Measurements from ENCODE around the gene CCL2.

Gene CCL2

GRCh38 chr17:34285286-34285792, 30.3 kb downstream of the CCL2 start, which contains the start of gene CCL11:
CCL11 (plus strand) TSS chr17:34285742; CDS start chr17:34285809, 67 bp downstream.
- TF ChIP-seq, protein P1, sequence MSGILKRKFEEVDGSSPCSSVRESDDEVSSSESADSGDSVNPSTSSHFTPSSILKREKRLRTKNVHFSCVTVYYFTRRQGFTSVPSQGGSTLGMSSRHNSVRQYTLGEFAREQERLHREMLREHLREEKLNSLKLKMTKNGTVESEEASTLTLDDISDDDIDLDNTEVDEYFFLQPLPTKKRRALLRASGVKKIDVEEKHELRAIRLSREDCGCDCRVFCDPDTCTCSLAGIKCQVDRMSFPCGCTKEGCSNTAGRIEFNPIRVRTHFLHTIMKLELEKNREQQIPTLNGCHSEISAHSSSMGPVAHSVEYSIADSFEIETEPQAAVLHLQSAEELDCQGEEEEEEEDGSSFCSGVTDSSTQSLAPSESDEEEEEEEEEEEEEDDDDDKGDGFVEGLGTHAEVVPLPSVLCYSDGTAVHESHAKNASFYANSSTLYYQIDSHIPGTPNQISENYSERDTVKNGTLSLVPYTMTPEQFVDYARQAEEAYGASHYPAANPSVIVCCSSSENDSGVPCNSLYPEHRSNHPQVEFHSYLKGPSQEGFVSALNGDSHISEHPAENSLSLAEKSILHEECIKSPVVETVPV (CRISPR knock-in tag; IDR thresholded peaks at IDR 0.05): no peak
- no peak for TF ChIP-seq ZNF565 (CRISPR knock-in tag; conservative IDR thresholded peaks at IDR 0.05; ENCODE audit: low read depth)
- TF ChIP-seq GLIS3 (CRISPR knock-in tag; IDR thresholded peaks at IDR 0.05): no peak
- TF ChIP-seq TCF4 (CRISPR knock-in tag; IDR thresholded peaks at IDR 0.05; ENCODE audit: borderline replicate concordance): no peak
- TF ChIP-seq, protein P2, sequence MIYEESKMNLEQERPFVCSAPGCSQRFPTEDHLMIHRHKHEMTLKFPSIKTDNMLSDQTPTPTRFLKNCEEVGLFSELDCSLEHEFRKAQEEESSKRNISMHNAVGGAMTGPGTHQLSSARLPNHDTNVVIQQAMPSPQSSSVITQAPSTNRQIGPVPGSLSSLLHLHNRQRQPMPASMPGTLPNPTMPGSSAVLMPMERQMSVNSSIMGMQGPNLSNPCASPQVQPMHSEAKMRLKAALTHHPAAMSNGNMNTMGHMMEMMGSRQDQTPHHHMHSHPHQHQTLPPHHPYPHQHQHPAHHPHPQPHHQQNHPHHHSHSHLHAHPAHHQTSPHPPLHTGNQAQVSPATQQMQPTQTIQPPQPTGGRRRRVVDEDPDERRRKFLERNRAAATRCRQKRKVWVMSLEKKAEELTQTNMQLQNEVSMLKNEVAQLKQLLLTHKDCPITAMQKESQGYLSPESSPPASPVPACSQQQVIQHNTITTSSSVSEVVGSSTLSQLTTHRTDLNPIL (CRISPR knock-in tag; IDR thresholded peaks at IDR 0.05; ENCODE audit: low read depth): no peak
- TF ChIP-seq CSDC2 (CRISPR knock-in tag; IDR thresholded peaks at IDR 0.05): no peak
- TF ChIP-seq OSR1 (CRISPR knock-in tag; IDR thresholded peaks at IDR 0.05): no peak
- no peak for TF ChIP-seq ISL1 (CRISPR knock-in tag; IDR thresholded peaks at IDR 0.05)
- no peak for TF ChIP-seq PATZ1 (CRISPR knock-in tag; IDR thresholded peaks at IDR 0.05; ENCODE audit: borderline replicate concordance)
- TF ChIP-seq SNAI2 (CRISPR knock-in tag; IDR thresholded peaks at IDR 0.05): no peak
- no peak for TF ChIP-seq ZNF8 (CRISPR knock-in tag; IDR thresholded peaks at IDR 0.05)
- no peak for TF ChIP-seq ESRRG (CRISPR knock-in tag; IDR thresholded peaks at IDR 0.05)
- TF ChIP-seq ARNTL (CRISPR knock-in tag; IDR thresholded peaks at IDR 0.05; ENCODE audit: borderline replicate concordance, low read depth): no peak
- no peak for TF ChIP-seq RARB (CRISPR knock-in tag; IDR thresholded peaks at IDR 0.05)
- ATAC-seq: no peak

DNA sequence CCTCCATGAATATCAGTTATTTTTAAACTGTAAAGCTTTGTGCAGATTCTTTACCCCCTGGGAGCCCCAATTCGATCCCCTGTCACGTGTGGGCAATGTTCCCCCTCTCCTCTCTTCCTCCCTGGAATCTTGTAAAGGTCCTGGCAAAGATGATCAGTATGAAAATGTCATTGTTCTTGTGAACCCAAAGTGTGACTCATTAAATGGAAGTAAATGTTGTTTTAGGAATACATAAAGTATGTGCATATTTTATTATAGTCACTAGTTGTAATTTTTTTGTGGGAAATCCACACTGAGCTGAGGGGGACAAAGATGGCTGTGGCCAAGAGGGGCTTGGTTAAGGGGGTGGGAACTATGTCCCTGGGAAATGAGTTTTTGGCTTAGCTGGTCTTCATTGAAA, 32.8 kb downstream of the CCL2 start:
- TF ChIP-seq SNAI2 (CRISPR knock-in tag; IDR thresholded peaks at IDR 0.05): no peak
- no peak for TF ChIP-seq TSHZ2 (CRISPR knock-in tag; IDR thresholded peaks at IDR 0.05)
- TF ChIP-seq TOX (CRISPR knock-in tag; IDR thresholded peaks at IDR 0.05; ENCODE audit: borderline replicate concordance): no peak
- no peak for TF ChIP-seq PATZ1 (CRISPR knock-in tag; IDR thresholded peaks at IDR 0.05; ENCODE audit: borderline replicate concordance)
- TF ChIP-seq BACH2 (CRISPR knock-in tag; IDR thresholded peaks at IDR 0.05; ENCODE audit: borderline replicate concordance): no peak
- no peak for TF ChIP-seq ZNF565 (CRISPR knock-in tag; conservative IDR thresholded peaks at IDR 0.05; ENCODE audit: low read depth)
- TF ChIP-seq ESRRG (CRISPR knock-in tag; IDR thresholded peaks at IDR 0.05): no peak
- TF ChIP-seq ZC3H10 (CRISPR knock-in tag; IDR thresholded peaks at IDR 0.05): no peak
- no peak for TF ChIP-seq ARNTL (CRISPR knock-in tag; IDR thresholded peaks at IDR 0.05; ENCODE audit: borderline replicate concordance, low read depth)
- no peak for TF ChIP-seq ZFP3 (CRISPR knock-in tag; IDR thresholded peaks at IDR 0.05)
- no peak for TF ChIP-seq ZNF8 (CRISPR knock-in tag; IDR thresholded peaks at IDR 0.05)
- TF ChIP-seq OSR1 (CRISPR knock-in tag; IDR thresholded peaks at IDR 0.05): no peak
- no peak for ATAC-seq

- no peak for ATAC-seq
- no peak for TF ChIP-seq GLIS3 (CRISPR knock-in tag; IDR thresholded peaks at IDR 0.05)
- no peak for TF ChIP-seq CSDC2 (CRISPR knock-in tag; IDR thresholded peaks at IDR 0.05)
- TF ChIP-seq ARNTL (CRISPR knock-in tag; IDR thresholded peaks at IDR 0.05; ENCODE audit: borderline replicate concordance, low read depth): no peak
- TF ChIP-seq SNAI2 (CRISPR knock-in tag; IDR thresholded peaks at IDR 0.05): no peak
- TF ChIP-seq PPARA (CRISPR knock-in tag; IDR thresholded peaks at IDR 0.05; ENCODE audit: borderline replicate concordance): no peak
- TF ChIP-seq TCF4 (CRISPR knock-in tag; IDR thresholded peaks at IDR 0.05; ENCODE audit: borderline replicate concordance): no peak
- TF ChIP-seq, protein P2 (CRISPR knock-in tag; IDR thresholded peaks at IDR 0.05; ENCODE audit: low read depth): no peak
- TF ChIP-seq, protein P3, sequence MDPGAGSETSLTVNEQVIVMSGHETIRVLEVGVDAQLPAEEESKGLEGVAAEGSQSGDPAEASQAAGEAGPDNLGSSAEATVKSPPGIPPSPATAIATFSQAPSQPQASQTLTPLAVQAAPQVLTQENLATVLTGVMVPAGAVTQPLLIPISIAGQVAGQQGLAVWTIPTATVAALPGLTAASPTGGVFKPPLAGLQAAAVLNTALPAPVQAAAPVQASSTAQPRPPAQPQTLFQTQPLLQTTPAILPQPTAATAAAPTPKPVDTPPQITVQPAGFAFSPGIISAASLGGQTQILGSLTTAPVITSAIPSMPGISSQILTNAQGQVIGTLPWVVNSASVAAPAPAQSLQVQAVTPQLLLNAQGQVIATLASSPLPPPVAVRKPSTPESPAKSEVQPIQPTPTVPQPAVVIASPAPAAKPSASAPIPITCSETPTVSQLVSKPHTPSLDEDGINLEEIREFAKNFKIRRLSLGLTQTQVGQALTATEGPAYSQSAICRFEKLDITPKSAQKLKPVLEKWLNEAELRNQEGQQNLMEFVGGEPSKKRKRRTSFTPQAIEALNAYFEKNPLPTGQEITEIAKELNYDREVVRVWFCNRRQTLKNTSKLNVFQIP (CRISPR knock-in tag; IDR thresholded peaks at IDR 0.05; ENCODE audit: borderline replicate concordance, low read depth): no peak
- no peak for TF ChIP-seq ZNF8 (CRISPR knock-in tag; IDR thresholded peaks at IDR 0.05)
- TF ChIP-seq ZC3H10 (CRISPR knock-in tag; IDR thresholded peaks at IDR 0.05): no peak
- no peak for TF ChIP-seq TOX (CRISPR knock-in tag; IDR thresholded peaks at IDR 0.05; ENCODE audit: borderline replicate concordance)
- TF ChIP-seq ZNF70 (CRISPR knock-in tag; IDR thresholded peaks at IDR 0.05): no peak
- TF ChIP-seq ZFP30 (CRISPR knock-in tag; IDR thresholded peaks at IDR 0.05): no peak
- no peak for TF ChIP-seq OSR1 (CRISPR knock-in tag; IDR thresholded peaks at IDR 0.05)
Measured at GRCh38 chr17:34290586-34290985, 35.5 kb downstream of the CCL2 start.

Data from SK-N-SH treated with all-trans-retinoic acid at 6 μM for 48 hours (cell line).